ENCODE data around the gene MMP24OS. TPM values are rescaled to one million over a fixed set of nuclear protein-coding genes. Genes with fewer than 3 reads are reported as not detected.
A peak's percentile ranks its signal among the peaks of the same experiment; 100 is the strongest.

MMP24OS gene
- total and polyA plus RNA-seq, 8 donors, result 16.2 to 82.4 (median 38.6) TPM

- peak overlapping the region in 4 of 5 donors; percentile 65 to 82 (median 74) for H3K27ac ChIP-seq
- DNase-seq, result peak; percentile 66 to 74
- no peaks in the 10 kb centered on the region for H3K9me3 ChIP-seq
- H3K27me3 ChIP-seq, result no peaks in the 10 kb centered on the region
- intact Hi-C loops (cut with DNase I; ENCODE audit: low total_unique reads), result no loop called here
- no peak overlapping the region for H3K4me3 ChIP-seq
- 44 to 65% (median 49%) methylated on average over 13 of the region's 13 CpGs for WGBS, 5 donors
- TF ChIP-seq POLR2AphosphoS5 (IDR thresholded peaks at IDR 0.05), result peak in 1 of 3 donors; percentile 45
- no peak for TF ChIP-seq CTCF (IDR thresholded peaks at IDR 0.05)
- TF ChIP-seq POLR2A (IDR thresholded peaks at IDR 0.05), result no peak
- H3K36me3 ChIP-seq, result peaks cover 0 to 16% (median 12%) of the 10 kb centered on the region in 4 donors
- peaks cover 37 to 78% (median 49%) of the 10 kb centered on the region in 4 donors for H3K4me1 ChIP-seq
These were observed 30.0 kb upstream of the MMP24OS start for GRCh38 chr20:35307666-35308653.

- peaks cover 0 to 11% (median 5%) of the 10 kb centered on the region in 4 donors for H3K36me3 ChIP-seq
- no peaks in the 10 kb centered on the region for H3K27me3 ChIP-seq
- no peaks in the 10 kb centered on the region for H3K9me3 ChIP-seq
- peak overlapping the region; percentile 9 to 82 (median 72) for H3K27ac ChIP-seq
- TF ChIP-seq POLR2A (IDR thresholded peaks at IDR 0.05), result no peak
- peak in 5 of 7 experiments; percentile 49 to 64 (median 56) for TF ChIP-seq CTCF (IDR thresholded peaks at IDR 0.05)
- TF ChIP-seq EP300 (IDR thresholded peaks at IDR 0.05), result no peak
- peak in 1 of 3 donors; percentile 18 for TF ChIP-seq POLR2AphosphoS5 (IDR thresholded peaks at IDR 0.05)
- H3K4me3 ChIP-seq, result no peak overlapping the region
- intact Hi-C loops (cut with DNase I; ENCODE audit: low total_unique reads), result no loop called here
- DNase-seq, result peak; percentile 63 to 82
- H3K4me1 ChIP-seq, result peaks cover 37 to 78% (median 55%) of the 10 kb centered on the region in 4 donors
- 23 to 41% (median 29%) methylated on average over 4 of the region's 4 CpGs for WGBS, 5 donors
These were observed 29.1 kb upstream of the MMP24OS start for GRCh38 chr20:35306931-35307517.

- H3K9me3 ChIP-seq, result no peaks in the 10 kb centered on the region
- peaks cover 37 to 70% (median 57%) of the 10 kb centered on the region in 4 donors for H3K4me1 ChIP-seq
- peaks cover 0 to 11% (median 4%) of the 10 kb centered on the region in 4 donors for H3K36me3 ChIP-seq
- H3K27me3 ChIP-seq, result no peaks in the 10 kb centered on the region
- intact Hi-C loops (cut with DNase I; ENCODE audit: low total_unique reads), result no loop called here
- H3K27ac ChIP-seq, result peak overlapping the region; percentile 9 to 82 (median 72)
- H3K4me3 ChIP-seq, result no peak overlapping the region
- TF ChIP-seq POLR2AphosphoS5 (IDR thresholded peaks at IDR 0.05), result peak in 1 of 3 donors; percentile 77
- no peak for TF ChIP-seq CTCF (IDR thresholded peaks at IDR 0.05)
- no peak for TF ChIP-seq POLR2A (IDR thresholded peaks at IDR 0.05)
- no peak for TF ChIP-seq EP300 (IDR thresholded peaks at IDR 0.05)
- 78 to 86% (median 84%) methylated on average over 12 of the region's 12 CpGs for WGBS, 5 donors
- peak; percentile 60 to 62 for DNase-seq
These were observed 28.0 kb upstream of the MMP24OS start for GRCh38 chr20:35305682-35306556.
